H1 (cell line): Measurements from ENCODE around the gene GPR61. TPM values are rescaled to one million over a fixed set of nuclear protein-coding genes. Genes with fewer than 3 reads are reported as not detected.

ENCODE experiments used
- CHD7 ChIP-seq: fragments of 300-600 bp; sonication (generic); IDR thresholded peaks from 2 replicates; pipeline ENCODE4 v1.7.1; 2012; ENCODE audit warnings: low read length, moderate library complexity, mild to moderate bottlenecking, inconsistent platforms; ENCODE audit not compliant: insufficient replicate concordance
- CTBP2 ChIP-seq: IDR thresholded peaks from 2 replicates; pipeline ENCODE4 v1.7.0; 2011; ENCODE audit warnings: borderline replicate concordance, mild to moderate bottlenecking, moderate library complexity, mixed read lengths, low read length; ENCODE audit not compliant: insufficient read depth, insufficient read length
- FOSL1 ChIP-seq: IDR thresholded peaks from 2 replicates; pipeline ENCODE4 v1.6.1; 2011; ENCODE audit warnings: mild to moderate bottlenecking, low read depth, low read length, moderate library complexity; ENCODE audit not compliant: insufficient read depth
- POU5F1 ChIP-seq: IDR thresholded peaks from 2 replicates; pipeline ENCODE4 v1.6.1; 2011; ENCODE audit warnings: low read depth, mild to moderate bottlenecking, low read length, moderate library complexity
- RFX5 ChIP-seq: IDR thresholded peaks from 2 replicates; pipeline ENCODE4 v1.6.1; 2011; ENCODE audit warnings: low read depth, low read length, improper control_type of control experiment, borderline replicate concordance
- SIN3A ChIP-seq, 2 experiments: IDR thresholded peaks in 1 of 2; conservative IDR thresholded peaks in 1 of 2; 2 replicates each; pipeline ENCODE4 v1.6.1; 2011 to 2012; ENCODE audit warnings: low read length in 2 of 2, improper control_type of control experiment in 1 of 2, low read depth in 1 of 2, mild to moderate bottlenecking in 1 of 2
- SIRT6 ChIP-seq: IDR thresholded peaks from one replicate; pipeline ENCODE4 v1.7.1; 2012; ENCODE audit warnings: low read length, inconsistent platforms
- SP4 ChIP-seq: IDR thresholded peaks from 2 replicates; pipeline ENCODE4 v1.6.1; 2012; ENCODE audit warnings: low read length, inconsistent platforms
- polyA plus RNA-seq, 7 experiments: library from polyadenylated mRNA; depleted of rRNA in 3 of 7; stranded (reverse) in 5 of 7; unstranded in 2 of 7; fragments of >200 nt in 5 of 7; fragments of 200-250 nt in 2 of 7; gene quantifications; 1 replicate in 5 of 7; 2 replicates in 1 of 7; 4 replicates in 1 of 7; pipeline versions ENCODE4 v1.2.1 to v1.2.3, GENCODE V29; 2011 to 2013; ENCODE audit warnings: missing spikeins in 2 of 7, mixed read lengths in 2 of 7
- total RNA-seq: library from RNA; stranded (reverse); fragmentation: NEBNext Ultra II Directional; extraction: Animal tissue kit (Norgen Biotek cat#: 25700); gene quantifications from 2 replicates; pipeline ENCODE4 v1.2.1, GENCODE V29; 2021

The GPR61 gene
- total and polyA plus RNA-seq, 2 of the 8 experiments (the other 6 are each of a cell fraction or from before 2014, with no cell fraction given), result 0.41 to 0.53 TPM

DNA sequence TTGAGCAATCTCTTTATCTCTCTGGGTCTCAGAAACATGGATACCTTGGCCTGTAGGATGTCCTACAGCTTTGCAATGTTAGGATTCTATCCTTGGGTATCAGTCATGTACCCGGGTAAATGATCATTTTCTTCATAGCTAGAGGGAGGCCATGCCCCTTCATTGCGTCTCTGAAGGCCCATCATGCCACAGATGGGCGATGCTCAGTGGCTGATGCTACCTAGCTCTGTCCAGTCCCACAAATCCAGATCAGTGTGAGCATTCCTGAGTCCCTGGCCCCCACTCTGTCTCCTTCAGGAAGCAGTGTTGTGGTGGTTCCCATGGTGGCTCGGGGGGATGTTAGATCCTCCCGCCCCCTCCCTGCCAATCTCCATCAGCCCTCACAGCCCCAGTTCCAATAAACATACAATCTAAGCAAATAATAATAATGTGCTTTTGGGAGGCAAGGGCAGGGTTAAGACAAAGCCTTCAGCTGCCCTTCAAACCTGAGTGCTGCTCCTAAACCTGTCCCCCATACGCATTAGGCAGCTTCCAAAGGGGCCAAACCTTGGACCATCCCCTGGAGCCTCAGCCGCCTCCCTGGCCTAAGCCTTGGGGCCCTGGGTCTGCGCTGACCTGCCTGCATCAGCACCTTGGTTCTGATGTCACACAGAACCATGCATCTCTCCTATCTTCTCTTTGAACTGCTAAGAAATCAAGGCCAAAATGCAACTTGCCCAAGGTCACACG lies 681 bp upstream of the GPR61 start (continued):
- no peak for TF ChIP-seq FOSL1
- no peak for TF ChIP-seq SP4
- no peak for TF ChIP-seq SIRT6
- no peak for TF ChIP-seq SIN3A (conservative IDR thresholded peaks at IDR 0.05 in 1 of 2, IDR thresholded peaks at IDR 0.05 in 1 of 2; ENCODE audit: low read depth in 1 of 2, low read length in 2 of 2)
- no peak for TF ChIP-seq POU5F1
- no peak for TF ChIP-seq CHD7
- TF ChIP-seq CTBP2, result no peak
- TF ChIP-seq RFX5, result no peak
